H9 (cell line): Measurements from ENCODE around the gene NLRC3. TPM values are rescaled to one million over a fixed set of nuclear protein-coding genes. Genes with fewer than 3 reads are reported as not detected.

ENCODE experiments used
- DNase-seq: peaks from one replicate; pipeline ENCODE4 v3.0.0-alpha.2; 2017
- H2AFZ ChIP-seq: one replicate; pipeline ENCODE4 v1.6.1; 2013; ENCODE audit warnings: mild to moderate bottlenecking, low read length, control low read depth, moderate library complexity
- H2AK5ac ChIP-seq: 2 replicates; pipeline ENCODE4 v1.6.1; 2013; ENCODE audit warnings: low read length, control low read depth, mixed read lengths; ENCODE audit not compliant: insufficient read length
- H2BK120ac ChIP-seq: one replicate; pipeline ENCODE4 v1.6.1; 2013; ENCODE audit warnings: low read depth, mild to moderate bottlenecking, low read length, control low read depth, inconsistent platforms; ENCODE audit not compliant: poor library complexity, severe bottlenecking
- H2BK12ac ChIP-seq: 2 replicates; pipeline ENCODE4 v1.6.1; 2013; ENCODE audit warnings: low read length, control low read depth, mixed read lengths, low read depth; ENCODE audit not compliant: insufficient read length
- H2BK15ac ChIP-seq: 2 replicates; pipeline ENCODE4 v1.6.1; 2013; ENCODE audit warnings: low read depth, low read length, control low read depth
- H2BK20ac ChIP-seq: one replicate; pipeline ENCODE4 v1.6.1; 2013; ENCODE audit warnings: low read depth, mild to moderate bottlenecking, low read length, control low read depth, inconsistent platforms; ENCODE audit not compliant: poor library complexity, severe bottlenecking
- H2BK5ac ChIP-seq: 2 replicates; pipeline ENCODE4 v1.6.1; 2013; ENCODE audit warnings: low read length, control low read depth, mixed read lengths; ENCODE audit not compliant: insufficient read length
- H3K14ac ChIP-seq: 2 replicates; pipeline ENCODE4 v1.6.1; 2013; ENCODE audit warnings: low read length, control low read depth; ENCODE audit not compliant: insufficient read depth
- H3K18ac ChIP-seq: 2 replicates; pipeline ENCODE4 v1.6.1; 2013; ENCODE audit warnings: low read depth, mild to moderate bottlenecking, mixed read lengths, low read length, control low read depth; ENCODE audit not compliant: insufficient read length
- H3K23ac ChIP-seq: 2 replicates; pipeline ENCODE4 v1.6.1; 2013; ENCODE audit warnings: low read length, control low read depth, mixed read lengths, low read depth; ENCODE audit not compliant: insufficient read length
- H3K23me2 ChIP-seq: 2 replicates; pipeline ENCODE4 v1.6.1; 2013; ENCODE audit warnings: low read depth, mild to moderate bottlenecking, mixed read lengths, low read length, control low read depth; ENCODE audit not compliant: insufficient read length, poor library complexity, severe bottlenecking
- H3K27ac ChIP-seq: 2 replicates; pipeline ENCODE4 v1.5.1; 2013; ENCODE audit warnings: low read length, control low read depth, mixed read lengths, low read depth; ENCODE audit not compliant: insufficient read length
- H3K27me3 ChIP-seq: 2 replicates; pipeline ENCODE4 v1.6.1; 2013; ENCODE audit warnings: low read length, control low read depth, inconsistent platforms; ENCODE audit not compliant: insufficient read depth
- H3K4ac ChIP-seq: 2 replicates; pipeline ENCODE4 v1.6.1; 2013; ENCODE audit warnings: low read depth, mild to moderate bottlenecking, control low read depth, inconsistent platforms, low read length, moderate library complexity
- H3K4me1 ChIP-seq: 2 replicates; pipeline ENCODE4 v1.6.1; 2013; ENCODE audit warnings: low read length, control low read depth, inconsistent platforms; ENCODE audit not compliant: insufficient read depth
- H3K4me2 ChIP-seq: 2 replicates; pipeline ENCODE4 v1.6.1; 2013; ENCODE audit warnings: low read length, control low read depth, mixed read lengths; ENCODE audit not compliant: insufficient read length, insufficient read depth
- H3K56ac ChIP-seq: 2 replicates; pipeline ENCODE4 v1.6.1; 2013; ENCODE audit warnings: low read depth, mild to moderate bottlenecking, mixed read lengths, low read length, control low read depth; ENCODE audit not compliant: insufficient read length
- H3K79me1 ChIP-seq: 2 replicates; pipeline ENCODE4 v1.6.1; 2013; ENCODE audit warnings: low read depth, mild to moderate bottlenecking, moderate library complexity, low read length, control low read depth, inconsistent platforms; ENCODE audit not compliant: insufficient read depth, poor library complexity, severe bottlenecking
- H3K79me2 ChIP-seq: 2 replicates; pipeline ENCODE4 v1.6.1; 2013; ENCODE audit warnings: low read length, control low read depth, inconsistent platforms; ENCODE audit not compliant: insufficient read depth
- H3K9ac ChIP-seq: 2 replicates; pipeline ENCODE4 v1.6.1; 2013; ENCODE audit warnings: low read length, control low read depth, mixed read lengths; ENCODE audit not compliant: insufficient read length; ENCODE audit errors: extremely low read depth
- H3K9me3 ChIP-seq: one replicate; pipeline ENCODE4 v1.6.1; 2013; ENCODE audit warnings: low read depth, low read length, inconsistent platforms; ENCODE audit not compliant: control insufficient read depth
- H3T11ph ChIP-seq: one replicate; pipeline ENCODE4 v1.6.1; 2013; ENCODE audit warnings: mild to moderate bottlenecking, low read length, control low read depth, inconsistent platforms
- H4K20me1 ChIP-seq: one replicate; pipeline ENCODE4 v1.6.1; 2013; ENCODE audit not compliant: control insufficient read depth, insufficient read length, insufficient read depth
- H4K5ac ChIP-seq: 2 replicates; pipeline ENCODE4 v1.6.1; 2013; ENCODE audit warnings: low read depth, mild to moderate bottlenecking, mixed read lengths, low read length, control low read depth; ENCODE audit not compliant: insufficient read length
- H4K8ac ChIP-seq: replicated peaks from 2 replicates; pipeline ENCODE4 v1.6.1; 2013; ENCODE audit warnings: low read length, control low read depth, mixed read lengths, low read depth; ENCODE audit not compliant: insufficient read length
- H4K91ac ChIP-seq: 2 replicates; pipeline ENCODE4 v1.6.1; 2013; ENCODE audit warnings: low read depth, mild to moderate bottlenecking, moderate library complexity, mixed read lengths, low read length, control low read depth; ENCODE audit not compliant: insufficient read length
- H3K27ac Mint-ChIP-seq, 3 experiments: 2 replicates in 2 of 3; 3 replicates in 1 of 3; pipeline ENCODE4 v1.8.0; 2020 to 2021; ENCODE audit warnings: mixed read lengths in 3 of 3, mild to moderate bottlenecking in 1 of 3, moderate library complexity in 1 of 3
- H3K27me3 Mint-ChIP-seq: 2 replicates; pipeline ENCODE4 v1.8.0; 2021; ENCODE audit warnings: low read depth, mild to moderate bottlenecking, moderate library complexity, mixed read lengths
- H3K36me3 Mint-ChIP-seq, 3 experiments: 2 replicates in 2 of 3; 3 replicates in 1 of 3; pipeline ENCODE4 v1.8.0; 2020 to 2021; ENCODE audit warnings: low read depth in 3 of 3, mixed read lengths in 3 of 3; ENCODE audit not compliant: insufficient read depth in 1 of 3
- H3K4me1 Mint-ChIP-seq, 2 experiments: 2 replicates each; pipeline ENCODE4 v1.8.0; 2020; ENCODE audit warnings: mixed read lengths in 2 of 2
- H3K4me3 Mint-ChIP-seq, 2 experiments: 2 replicates in 1 of 2; 3 replicates in 1 of 2; pipeline ENCODE4 v1.8.0; 2020 to 2021; ENCODE audit warnings: mild to moderate bottlenecking in 2 of 2, mixed read lengths in 2 of 2, moderate library complexity in 1 of 2
- H3K9me3 Mint-ChIP-seq, 2 experiments: 2 replicates in 1 of 2; 3 replicates in 1 of 2; pipeline ENCODE4 v1.8.0; 2020; ENCODE audit warnings: mild to moderate bottlenecking in 2 of 2, mixed read lengths in 2 of 2, moderate library complexity in 1 of 2
- WGBS: extraction: QIAGEN DNeasy Blood & Tissue Kit; methylation state at CpG from one replicate; pipeline ENCODE4 v1.1.7; 2013; ENCODE audit warnings: missing lambda C conversion rate, low lambda C conversion rate, mixed read lengths; ENCODE audit not compliant: insufficient read length; ENCODE audit errors: extremely low coverage; 5-methylcytosine and 5-hydroxymethylcytosine counted together
- total RNA-seq: library from RNA; stranded (reverse); gene quantifications from 2 replicates; pipeline ENCODE4 v1.2.1, GENCODE V29; 2021
- TF ChIP-seq, protein P1 (sequence below): fragments of 200-600 bp; sonication (generic); conservative IDR thresholded peaks from 3 replicates; pipeline ENCODE4 v1.8.0; 2021; ENCODE audit warnings: antibody characterized with exemption, mild to moderate bottlenecking

NLRC3 gene
- total RNA-seq, 1 experiment from 2014 or later, result 0.44 TPM

- Mint-ChIP-seq H3K36me3 (peaks cover 59 to 66% (median 64%) of the 10 kb centered on the region in 3 experiments), H3K27me3 (no peaks in the 10 kb centered on the region), H3K9me3 (peaks cover 23 to 24% of the 10 kb centered on the region in 2 experiments), H3K4me3 (no peak overlapping the region), H3K27ac (no peak overlapping the region), H3K4me1 (no peaks in the 10 kb centered on the region)
- H3K9me3 ChIP-seq, result peaks cover 18% of the 10 kb centered on the region
- no peak overlapping the region for H3K9ac ChIP-seq
- no peaks in the 10 kb centered on the region for H3K79me2 ChIP-seq
- no peak overlapping the region for H2AK5ac ChIP-seq
- TF ChIP-seq, protein P1, sequence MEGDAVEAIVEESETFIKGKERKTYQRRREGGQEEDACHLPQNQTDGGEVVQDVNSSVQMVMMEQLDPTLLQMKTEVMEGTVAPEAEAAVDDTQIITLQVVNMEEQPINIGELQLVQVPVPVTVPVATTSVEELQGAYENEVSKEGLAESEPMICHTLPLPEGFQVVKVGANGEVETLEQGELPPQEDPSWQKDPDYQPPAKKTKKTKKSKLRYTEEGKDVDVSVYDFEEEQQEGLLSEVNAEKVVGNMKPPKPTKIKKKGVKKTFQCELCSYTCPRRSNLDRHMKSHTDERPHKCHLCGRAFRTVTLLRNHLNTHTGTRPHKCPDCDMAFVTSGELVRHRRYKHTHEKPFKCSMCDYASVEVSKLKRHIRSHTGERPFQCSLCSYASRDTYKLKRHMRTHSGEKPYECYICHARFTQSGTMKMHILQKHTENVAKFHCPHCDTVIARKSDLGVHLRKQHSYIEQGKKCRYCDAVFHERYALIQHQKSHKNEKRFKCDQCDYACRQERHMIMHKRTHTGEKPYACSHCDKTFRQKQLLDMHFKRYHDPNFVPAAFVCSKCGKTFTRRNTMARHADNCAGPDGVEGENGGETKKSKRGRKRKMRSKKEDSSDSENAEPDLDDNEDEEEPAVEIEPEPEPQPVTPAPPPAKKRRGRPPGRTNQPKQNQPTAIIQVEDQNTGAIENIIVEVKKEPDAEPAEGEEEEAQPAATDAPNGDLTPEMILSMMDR, result no peak
- H3K56ac ChIP-seq, result no peak overlapping the region
- H3K79me1 ChIP-seq, result no peaks in the 10 kb centered on the region
- DNase-seq, result no peak
- H3K4me1 ChIP-seq, result no peaks in the 10 kb centered on the region
- no peak overlapping the region for H3K27ac ChIP-seq
- H3K4ac ChIP-seq, result no peak overlapping the region
- H4K5ac ChIP-seq, result no peak overlapping the region
- H2BK5ac ChIP-seq, result no peak overlapping the region
- no peak overlapping the region for H3K4me2 ChIP-seq
- H3K27me3 ChIP-seq, result no peaks in the 10 kb centered on the region
- no peak overlapping the region for H4K91ac ChIP-seq
- H4K20me1 ChIP-seq, result no peaks in the 10 kb centered on the region
- H3K18ac ChIP-seq, result no peak overlapping the region
- no peak overlapping the region for H2BK15ac ChIP-seq
- H2AFZ ChIP-seq, result no peak overlapping the region
- no peak overlapping the region for H3K14ac ChIP-seq
- no CpG with 5 or more reads among the region's 4 CpGs for WGBS
- no peak overlapping the region for H2BK12ac ChIP-seq
- H4K8ac ChIP-seq, result no peak overlapping the region
- H2BK120ac ChIP-seq, result no peak overlapping the region
- H3K23me2 ChIP-seq, result no peaks in the 10 kb centered on the region
- no peak overlapping the region for H3K23ac ChIP-seq
- H2BK20ac ChIP-seq, result no peak overlapping the region
- H3T11ph ChIP-seq, result no peak overlapping the region
These were observed 22.7 kb upstream of the NLRC3 start for GRCh38 chr16:3599922-3600321.
